Breast epithelium (tissue), 3 donors: ENCODE measurements around the gene RPRD2.

Experiments
- POLR2A ChIP-seq: fragments of 450-650 bp; IDR thresholded peaks from one replicate; pipeline ENCODE4 v1.6.1; 2016; ENCODE audit warnings: antibody characterized with exemption, mild to moderate bottlenecking, moderate library complexity
- TF ChIP-seq, protein P1 (sequence below), 3 donors: fragments of 450-650 bp; IDR thresholded peaks; one replicate each; pipeline ENCODE4 v1.5.1; 2016 to 2017; ENCODE audit warnings: antibody characterized with exemption in 3 of 3, mild to moderate bottlenecking in 3 of 3, moderate library complexity in 3 of 3

DNA sequence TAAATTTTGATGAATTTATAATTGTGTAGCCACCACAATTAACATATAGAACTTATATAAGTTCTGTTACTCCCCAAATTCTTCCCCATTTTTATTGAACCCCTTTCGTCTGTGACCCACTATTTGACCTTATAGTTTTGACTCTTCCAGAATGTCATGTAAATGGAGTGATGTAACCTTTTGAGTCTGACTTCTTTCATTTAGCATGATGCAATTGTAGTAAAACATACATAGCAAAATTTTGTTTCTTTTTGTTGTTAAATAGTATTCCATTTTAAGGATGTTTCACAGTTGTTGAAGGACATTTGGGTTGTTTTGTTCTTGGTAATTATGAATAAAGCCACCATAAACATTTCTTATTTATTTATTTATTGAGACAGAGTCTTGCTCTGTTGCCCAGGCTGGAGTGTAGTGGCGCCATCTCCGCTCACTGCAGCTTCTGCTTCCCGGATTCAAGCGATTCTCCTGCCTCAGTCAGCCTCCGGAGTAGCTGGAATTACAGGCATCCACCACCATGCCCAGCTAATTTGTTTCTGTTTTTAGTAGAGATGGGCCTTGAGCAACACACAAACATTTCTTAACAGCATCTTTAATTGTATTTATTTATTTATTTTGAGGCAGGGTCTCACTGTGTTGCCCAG, 33.6 kb downstream of the RPRD2 start:
- TF ChIP-seq, protein P1, sequence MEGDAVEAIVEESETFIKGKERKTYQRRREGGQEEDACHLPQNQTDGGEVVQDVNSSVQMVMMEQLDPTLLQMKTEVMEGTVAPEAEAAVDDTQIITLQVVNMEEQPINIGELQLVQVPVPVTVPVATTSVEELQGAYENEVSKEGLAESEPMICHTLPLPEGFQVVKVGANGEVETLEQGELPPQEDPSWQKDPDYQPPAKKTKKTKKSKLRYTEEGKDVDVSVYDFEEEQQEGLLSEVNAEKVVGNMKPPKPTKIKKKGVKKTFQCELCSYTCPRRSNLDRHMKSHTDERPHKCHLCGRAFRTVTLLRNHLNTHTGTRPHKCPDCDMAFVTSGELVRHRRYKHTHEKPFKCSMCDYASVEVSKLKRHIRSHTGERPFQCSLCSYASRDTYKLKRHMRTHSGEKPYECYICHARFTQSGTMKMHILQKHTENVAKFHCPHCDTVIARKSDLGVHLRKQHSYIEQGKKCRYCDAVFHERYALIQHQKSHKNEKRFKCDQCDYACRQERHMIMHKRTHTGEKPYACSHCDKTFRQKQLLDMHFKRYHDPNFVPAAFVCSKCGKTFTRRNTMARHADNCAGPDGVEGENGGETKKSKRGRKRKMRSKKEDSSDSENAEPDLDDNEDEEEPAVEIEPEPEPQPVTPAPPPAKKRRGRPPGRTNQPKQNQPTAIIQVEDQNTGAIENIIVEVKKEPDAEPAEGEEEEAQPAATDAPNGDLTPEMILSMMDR (IDR thresholded peaks at IDR 0.05) = no peak
- TF ChIP-seq POLR2A = no peak
